Activated CD4-positive, CD25-positive, alpha-beta regulatory T cell treated with anti-CD3 and anti-CD28 coated beads, Interleukin-2, amount 50 U/mL, for 24 hours (primary cell): ENCODE results near the gene NBPF1.
"Not testable (repeated sequence)": the region's sequence is repeated elsewhere in the genome, so short reads cannot be mapped to it uniquely, and the experiment has no call there.

Source experiments
- ATAC-seq, 2 donors: fragments of 150-1000 bp; cut with Tn5 transposase; one replicate each; pipeline ENCODE4 v1.10.0; 2021; ENCODE audit warnings: mild to moderate bottlenecking in 1 of 2, moderate library complexity in 1 of 2

NBPF1 gene

DNA sequence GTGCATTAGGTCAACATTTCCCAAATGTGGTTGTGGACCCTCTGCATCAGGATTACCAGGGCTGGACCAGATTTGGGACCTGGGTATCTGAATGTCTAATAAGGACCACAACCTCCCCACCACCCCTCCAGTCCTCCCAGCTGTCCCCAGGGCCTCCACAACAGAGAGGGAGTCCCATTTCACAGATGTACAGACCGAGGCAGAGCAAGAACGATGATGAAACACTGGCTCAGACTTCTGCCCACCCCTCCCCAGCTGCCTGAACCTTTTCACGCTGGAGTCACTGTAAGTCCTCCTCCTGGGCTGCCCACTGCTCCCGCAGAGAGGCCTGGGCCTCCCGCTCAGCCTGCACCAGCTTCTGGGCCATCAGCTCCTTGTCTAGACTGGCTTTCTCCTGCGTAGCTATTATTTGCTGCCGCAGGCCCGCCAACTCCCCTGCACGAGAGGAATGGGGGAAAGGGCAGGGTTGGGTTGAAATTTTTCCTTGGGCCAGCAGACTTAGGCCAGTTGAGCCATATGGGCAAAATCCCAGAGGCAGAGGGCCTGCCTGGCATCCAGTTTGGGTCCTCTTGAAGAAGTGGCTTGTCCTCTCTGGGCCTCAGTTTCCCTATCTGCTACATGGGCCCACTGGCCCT, 8.4 kb upstream of the NBPF1 start:
- not testable (repeated sequence) for ATAC-seq

DNA sequence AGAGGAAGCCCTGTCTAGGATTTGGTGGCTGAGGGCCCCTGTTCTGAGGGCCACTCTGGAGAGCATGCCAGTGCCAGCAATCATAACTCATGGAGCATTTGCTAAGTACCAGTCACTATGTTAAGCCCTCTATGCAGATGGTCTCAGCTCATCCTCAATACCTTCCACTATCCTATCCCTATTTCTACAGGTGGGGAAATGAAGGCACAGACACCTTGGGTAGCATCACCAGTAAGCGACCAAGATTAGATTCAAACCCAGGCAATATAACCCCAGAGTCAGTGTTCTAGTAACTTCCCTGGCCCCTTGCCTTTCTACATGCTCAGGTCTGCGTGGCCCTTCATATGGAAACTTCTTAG, 7.9 kb upstream of the NBPF1 start:
- no peak for ATAC-seq

DNA sequence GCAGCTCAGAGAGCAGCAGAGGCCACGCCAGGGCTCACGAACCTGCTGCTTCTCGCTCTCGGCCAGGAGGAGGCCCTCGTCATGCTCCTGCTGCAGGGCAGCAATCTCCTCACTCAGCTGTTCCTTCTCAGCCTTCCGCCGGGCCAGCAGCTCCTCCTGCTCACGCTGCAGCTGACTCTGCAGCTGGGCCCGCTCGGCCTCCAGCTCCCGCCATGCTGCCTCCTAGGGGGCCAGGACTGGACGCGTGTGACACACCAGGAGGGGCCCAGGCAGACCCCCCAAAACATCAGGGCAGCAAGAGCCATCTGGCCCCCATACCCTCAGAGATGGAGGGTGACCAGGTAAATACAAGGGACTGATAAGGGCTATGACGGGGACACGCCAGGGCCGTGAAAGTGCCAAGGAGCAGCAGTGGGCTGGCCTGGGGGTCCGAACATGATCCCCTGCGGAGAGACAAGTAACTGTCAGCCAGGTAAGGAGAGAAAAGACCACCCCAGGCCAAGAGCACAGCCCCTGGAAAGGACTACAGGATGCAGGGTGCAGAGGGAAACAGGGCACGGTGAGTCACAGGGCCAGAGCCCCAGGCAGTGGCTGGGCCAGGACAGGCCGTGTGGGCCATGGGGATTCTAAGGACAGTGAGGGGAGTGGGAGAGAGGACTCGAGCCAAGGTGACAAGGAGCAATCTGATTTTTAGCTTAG, 6.6 kb upstream of the NBPF1 start:
- ATAC-seq, result not testable (repeated sequence)

DNA sequence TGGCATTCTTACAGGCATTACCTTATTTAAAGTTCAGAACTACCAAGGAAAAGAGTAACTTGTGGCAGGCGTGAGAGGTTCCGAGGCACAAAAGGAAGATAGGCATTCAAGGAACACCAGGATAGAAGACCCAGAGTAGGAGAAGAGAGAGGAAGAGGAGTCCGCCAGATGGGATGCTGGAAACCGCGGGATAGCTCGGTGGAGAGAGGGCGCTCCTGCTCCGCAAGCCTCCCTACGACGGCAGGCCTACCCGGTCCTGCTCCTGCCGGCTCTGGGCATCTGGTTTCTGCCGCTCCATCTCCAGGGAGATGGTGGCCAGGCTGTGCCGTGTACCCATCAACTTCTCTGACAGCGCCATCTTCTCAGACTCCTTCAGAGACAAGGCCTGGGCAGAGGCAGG, 5.4 kb upstream of the NBPF1 start:
- ATAC-seq, result no peak

DNA sequence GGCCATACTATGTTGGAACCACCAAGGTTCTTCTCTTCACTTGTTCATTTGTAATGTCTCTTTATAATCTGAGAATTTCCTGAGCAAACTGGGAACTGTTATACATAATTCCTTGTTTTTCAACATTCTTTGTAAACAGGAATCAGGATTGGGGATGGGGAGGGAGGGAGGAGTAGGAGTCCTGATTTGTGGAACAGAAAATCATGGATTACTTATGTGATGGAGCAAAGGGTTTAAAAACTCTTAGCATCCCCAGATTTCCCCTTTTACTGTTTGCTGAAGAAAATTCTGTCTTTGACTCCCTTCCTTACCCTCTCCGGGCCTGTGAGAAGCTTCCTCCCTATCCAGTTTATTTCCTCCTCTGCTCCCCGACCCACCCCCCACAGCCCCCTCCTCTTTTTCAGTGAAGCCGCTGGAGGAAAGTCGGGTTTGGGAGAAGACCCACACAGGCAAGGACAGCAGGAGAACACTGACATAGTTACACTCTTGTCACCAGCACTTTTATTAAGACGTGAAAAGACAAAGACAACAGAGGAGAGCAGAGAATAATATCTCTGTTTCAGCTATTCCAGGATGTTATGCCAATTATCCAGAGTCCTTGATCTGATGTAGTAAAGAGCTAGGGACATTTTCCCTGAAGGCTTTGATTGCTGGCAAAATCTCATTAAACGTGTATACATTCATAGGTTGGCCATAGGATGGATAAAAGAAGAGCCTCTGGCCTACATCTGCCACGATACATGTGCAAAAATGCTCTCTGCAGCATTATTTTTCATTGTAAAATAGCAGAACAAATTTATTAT, 4.6 kb upstream of the NBPF1 start:
- no peak for ATAC-seq

DNA sequence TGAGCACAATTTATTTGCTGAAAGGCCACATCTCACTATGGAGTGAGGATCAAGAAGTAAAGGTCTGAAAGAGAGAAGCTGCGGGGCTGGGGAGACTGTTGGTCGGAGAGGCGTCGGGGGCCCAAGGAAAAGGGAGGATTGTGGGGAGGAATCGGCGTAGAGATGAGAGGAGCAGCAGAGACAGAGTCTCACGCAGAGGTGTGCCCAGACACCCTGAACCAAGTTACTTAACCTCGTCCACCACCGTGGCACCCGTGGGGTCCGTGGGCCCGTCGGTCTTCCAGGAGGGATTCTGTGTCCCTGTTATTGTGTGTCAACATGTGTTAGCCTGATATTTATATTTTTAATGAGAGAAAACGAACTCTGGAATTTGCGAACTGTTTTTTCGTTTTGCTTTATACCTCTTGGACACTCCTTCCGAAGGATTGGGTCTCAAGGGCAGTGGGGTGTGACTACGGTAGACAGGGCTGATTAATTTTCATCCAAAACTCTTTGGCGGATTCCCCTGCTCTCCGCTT, 3.8 kb upstream of the NBPF1 start:
- no peak for ATAC-seq

DNA sequence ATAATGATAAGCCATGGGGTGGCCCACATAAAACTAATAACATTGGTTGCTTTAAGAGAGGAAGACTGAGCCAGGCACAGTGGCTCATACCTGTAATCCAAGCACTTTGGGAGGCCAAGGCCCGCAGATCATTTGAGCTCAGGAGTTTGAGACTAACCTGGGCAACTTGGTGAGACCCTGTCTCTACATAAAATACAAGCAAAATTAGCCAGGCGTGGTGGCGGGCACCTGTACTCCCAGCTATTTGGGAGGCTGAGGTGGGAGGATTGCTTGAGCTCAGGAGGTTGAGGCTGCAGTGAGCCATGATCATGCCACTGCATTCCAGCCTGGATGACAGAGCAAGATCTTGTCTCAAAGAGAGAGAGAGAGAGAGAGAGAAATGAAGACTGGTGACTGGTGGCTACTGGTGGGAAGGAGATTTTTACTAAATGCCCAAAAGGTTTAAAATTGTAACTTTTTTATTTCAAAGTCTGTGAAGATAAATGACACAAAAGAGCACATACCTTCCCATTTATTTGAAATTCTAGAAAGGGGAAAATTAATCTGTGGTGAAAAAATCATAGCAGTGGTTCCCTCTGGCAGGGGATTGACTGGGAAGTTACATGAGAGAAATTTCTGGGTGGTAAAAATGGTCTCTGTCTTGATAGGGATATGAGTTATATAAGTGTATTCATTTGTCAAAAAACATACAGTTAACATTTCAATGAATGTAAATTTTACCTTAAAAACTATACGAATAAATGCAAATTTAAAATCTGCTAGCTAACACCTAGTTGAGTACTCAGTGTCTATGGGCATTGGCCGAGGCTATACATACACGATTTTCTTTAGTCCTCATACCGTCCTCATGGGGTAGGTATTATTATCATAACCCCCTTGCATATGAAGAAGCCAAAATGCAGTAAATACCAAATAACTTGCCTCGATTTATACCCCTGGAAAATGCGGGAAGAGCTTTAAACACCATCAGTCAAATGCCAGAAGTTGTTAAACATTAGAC, 2.2 kb upstream of the NBPF1 start:
- no peak for ATAC-seq

DNA sequence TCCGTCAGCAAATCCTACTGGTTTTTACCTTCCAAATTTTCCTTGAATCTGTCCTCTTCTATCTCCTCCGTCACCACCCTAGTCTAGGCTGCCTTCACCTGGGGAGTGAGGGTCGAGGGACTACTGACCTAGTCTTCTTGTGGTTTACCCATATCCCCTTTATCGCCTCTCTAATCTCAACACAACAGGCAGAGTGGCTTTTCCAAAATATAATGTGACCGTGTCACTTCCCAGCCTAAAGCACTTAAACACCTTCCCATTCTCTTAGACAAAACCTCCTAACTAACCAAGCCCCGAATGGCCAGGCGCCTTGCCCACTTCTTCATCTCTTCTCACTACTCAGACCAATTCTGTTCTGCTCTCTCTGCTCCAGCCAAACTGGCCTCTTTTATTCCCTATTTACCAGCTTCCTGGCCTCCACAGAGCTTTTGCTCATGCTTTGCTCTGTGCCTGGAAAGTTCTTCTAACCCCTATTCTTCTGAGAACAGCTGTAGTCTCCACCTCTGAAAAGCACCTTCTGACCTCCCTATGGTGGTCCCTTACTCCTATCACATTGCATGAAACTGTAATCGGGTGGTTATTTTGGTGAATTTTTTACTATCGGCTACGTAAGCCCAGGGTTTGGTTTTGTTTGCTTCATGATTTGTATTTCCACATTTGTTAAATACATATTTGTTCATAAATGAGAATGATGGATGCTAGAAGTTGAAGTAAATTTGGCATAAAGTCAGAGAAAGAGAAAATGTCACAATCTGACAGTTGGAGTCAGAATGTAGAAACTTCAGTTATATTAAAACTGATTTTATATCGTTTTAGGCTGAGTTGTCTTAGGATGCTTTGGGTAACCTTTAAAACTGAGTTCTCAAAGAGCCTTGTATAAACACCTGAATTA, 1.2 kb upstream of the NBPF1 start:
- ATAC-seq, result no peak

DNA sequence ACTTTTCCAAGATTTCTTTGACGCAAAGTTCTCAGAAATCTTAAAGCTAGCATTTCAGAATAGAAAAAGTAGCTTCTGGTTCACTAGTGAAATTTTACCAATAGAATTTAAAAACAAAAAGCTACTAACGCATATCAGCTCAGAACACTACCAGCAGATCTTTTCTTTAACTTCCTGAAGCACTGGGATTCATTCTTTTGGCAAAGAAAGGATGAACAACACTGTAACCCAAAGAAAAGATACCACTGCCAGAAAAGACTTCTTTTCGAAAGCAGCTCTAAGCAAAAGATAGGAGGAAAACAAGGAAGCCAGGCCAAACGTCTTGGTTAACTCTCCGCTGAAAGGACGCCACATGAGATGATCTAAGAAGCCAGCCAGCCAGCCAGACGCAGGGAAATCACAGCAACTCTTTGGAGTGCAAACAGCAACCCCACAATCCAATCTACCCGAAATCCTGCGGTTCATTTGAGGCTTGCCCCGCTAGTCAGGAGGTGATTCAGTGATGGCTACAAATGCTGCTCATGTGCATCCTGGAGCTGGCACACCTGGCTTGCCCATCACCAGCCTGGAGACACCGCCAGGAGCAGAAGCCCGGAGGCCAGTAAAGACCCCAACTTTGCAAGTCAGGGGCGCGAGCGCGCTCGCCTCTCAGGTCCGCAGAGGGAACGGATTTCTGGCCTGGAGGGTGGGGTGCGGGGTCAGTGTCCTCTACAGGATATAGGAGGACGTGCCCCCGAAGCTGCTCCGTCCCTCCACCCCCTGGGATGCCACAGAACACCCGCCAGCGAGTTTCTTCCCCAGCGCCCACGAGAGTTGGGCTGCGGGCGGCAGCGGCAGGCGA, 812 bp downstream of the NBPF1 start:
- no peak for ATAC-seq

DNA sequence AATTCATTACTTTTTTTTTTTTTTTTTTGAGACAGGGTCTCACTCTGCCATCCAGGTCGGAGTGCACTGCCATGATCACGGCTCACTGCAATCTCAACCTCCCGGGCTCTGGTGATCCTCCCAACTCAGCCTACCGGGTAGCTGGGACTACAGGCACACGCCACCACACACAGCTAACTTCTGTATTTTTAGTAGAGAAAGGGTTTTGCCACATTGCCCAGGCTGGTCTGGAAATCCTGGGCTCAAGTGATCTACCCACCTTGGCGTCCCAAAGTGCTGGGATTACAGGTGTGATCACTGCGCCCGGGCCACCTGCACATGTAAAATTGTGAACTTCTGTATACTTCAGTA, 1.4 kb downstream of the NBPF1 start:
- ATAC-seq, result not testable (repeated sequence)

DNA sequence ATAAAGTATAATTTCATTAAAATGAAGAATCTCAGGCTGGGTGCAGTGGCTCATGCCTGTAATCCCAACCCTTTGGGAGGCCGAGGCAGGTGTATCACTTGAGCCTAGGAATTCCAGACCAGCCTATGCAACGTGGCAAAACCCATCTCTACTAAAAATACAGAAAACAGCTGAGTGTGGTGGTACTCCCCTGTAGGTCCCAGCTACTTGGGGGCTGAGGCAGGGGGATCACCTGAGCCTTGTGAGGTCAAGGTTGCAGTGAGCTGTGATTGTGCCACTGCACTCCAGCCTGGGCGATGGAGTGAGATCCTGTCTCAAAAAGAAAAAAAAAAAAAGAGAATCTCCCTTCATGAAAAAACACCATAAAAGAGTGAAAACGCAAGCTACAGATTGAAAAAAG, 2.2 kb downstream of the NBPF1 start:
- ATAC-seq, result not testable (repeated sequence)

DNA sequence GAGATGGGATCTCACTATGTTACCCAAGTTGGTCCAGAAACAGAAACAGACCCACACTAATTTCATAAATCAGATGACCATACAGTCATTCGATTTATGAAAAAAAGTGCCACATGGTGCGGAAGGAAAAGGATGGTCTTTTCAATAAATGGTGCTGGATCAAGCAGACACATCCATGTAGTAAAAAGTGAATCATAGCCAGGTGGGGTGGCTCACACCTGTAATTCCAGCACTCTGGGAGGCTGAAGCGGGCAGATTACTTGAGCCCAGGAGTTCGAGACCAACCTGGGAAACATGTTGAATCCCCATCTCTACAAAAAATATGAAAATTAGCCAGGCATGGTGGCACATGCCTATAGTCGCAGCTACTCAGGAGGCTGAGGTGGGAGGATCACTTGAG, 2.8 kb downstream of the NBPF1 start:
- ATAC-seq, result not testable (repeated sequence)

DNA sequence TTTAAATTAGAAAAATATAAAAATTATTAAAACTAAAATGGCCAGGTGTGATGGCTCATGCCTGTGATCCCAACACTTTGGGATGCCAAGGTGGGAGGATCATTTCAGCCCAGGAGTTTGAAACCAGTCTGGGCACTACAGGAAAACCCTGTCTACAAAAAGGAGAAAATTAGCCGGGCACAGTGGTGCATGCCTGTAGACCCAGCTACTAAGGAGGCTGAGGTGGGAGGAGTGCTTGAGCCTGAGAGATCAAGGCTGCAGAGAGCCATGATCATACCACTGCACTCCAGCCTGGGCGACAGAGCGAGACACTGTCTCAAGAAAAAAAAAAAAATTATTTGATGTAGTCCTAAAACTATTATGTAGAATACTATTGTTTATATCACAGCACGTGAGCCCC, 3.6 kb downstream of the NBPF1 start:
- ATAC-seq, result not testable (repeated sequence)

DNA sequence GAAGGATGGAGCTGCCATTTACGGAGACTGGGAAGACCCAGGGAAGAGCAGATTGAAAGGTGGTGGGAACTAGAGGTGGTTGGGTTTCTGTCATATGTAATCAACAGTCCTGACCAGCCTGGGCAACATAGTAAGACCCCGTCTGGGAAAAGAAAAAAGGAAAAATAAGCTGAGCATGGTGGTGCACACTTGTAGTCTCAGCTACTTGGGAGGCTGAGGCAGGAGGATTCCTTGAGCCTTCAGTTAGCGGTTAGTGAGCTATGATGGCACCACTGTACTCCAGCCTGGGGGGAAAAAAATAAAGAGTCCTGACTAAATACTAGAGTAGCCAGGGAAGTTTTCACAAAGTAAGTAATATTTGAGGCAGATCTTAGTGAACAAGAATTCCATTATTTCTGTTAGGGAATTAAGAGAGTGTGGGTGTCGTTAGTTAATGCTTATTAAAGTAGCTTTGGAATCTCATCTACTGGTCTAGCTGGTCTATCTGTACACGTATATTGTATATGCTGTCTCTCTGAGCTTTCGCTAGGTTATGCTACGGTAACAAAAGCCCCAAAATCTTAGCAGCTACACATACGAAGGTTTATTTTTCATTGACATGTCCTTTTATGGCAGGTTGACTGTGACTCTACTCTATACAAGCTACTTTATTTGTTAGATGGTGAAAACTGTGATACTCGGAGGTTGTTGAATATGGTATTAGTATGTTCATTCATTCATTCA, 4.4 kb downstream of the NBPF1 start:
- ATAC-seq, result no peak

DNA sequence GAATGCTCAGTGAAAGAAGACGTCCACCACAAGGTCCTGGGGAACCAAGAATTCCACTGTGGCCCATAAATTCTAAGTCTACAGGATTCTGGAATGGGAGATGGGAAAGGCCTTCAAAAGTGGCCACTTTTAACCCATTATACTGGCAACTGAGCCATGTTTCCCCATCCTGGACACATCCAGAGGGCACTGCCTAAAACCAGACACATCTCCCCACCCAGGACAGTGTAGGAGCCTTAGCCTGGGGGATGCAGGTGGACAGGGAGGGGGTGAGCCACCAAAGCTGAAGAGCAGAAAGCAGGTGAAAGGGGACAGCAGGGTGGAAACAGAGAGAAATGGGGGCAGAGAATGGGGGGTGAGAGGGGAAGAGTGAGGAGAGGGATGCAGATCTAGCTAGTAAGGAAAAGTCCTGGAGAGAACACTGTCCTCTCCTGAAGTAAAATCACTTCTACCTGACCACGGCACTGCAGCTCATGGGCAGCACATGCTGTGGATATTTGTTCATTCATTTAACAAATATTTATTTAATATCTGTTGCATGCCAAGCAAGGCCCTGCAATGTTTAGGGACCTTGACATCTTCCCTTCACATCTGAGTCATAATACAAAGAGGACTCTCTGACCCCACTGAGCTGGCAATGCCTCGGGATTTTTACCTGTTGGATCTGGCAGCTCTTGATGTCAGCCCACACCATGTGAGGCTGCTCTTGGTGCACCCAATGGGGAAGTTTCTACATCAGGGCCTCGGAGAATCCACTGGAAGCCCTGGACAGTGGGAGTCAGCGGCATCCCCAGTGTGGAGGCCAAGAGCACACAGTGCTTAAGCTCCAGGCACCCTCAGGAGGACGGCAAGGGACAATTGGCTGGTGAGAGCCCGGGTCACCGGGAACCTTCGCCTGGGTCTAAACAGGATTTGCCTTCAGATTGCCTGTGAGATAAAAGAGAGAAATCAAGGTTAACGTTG, 5.2 kb downstream of the NBPF1 start:
- not testable (repeated sequence) for ATAC-seq

DNA sequence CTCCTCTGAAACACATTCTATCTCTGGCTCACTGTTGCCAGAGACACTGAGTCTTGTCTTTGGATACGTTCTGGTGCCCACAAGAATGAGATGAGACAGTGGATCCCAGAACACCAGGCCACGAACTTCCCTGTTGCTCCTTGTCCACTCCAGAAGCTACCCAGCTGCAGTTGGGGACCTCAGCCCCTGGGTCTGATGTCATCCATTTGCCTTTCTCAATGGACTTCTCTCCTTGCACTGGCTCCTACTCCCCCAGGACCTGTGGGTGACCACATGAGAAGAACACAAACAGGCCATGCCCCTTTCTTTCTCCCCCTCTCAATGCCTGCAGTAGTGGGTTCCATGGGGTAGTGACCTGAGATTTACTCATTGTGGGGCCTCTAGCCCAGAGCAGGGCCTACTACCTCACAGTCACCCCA, 5.9 kb downstream of the NBPF1 start:
- ATAC-seq, result no peak

DNA sequence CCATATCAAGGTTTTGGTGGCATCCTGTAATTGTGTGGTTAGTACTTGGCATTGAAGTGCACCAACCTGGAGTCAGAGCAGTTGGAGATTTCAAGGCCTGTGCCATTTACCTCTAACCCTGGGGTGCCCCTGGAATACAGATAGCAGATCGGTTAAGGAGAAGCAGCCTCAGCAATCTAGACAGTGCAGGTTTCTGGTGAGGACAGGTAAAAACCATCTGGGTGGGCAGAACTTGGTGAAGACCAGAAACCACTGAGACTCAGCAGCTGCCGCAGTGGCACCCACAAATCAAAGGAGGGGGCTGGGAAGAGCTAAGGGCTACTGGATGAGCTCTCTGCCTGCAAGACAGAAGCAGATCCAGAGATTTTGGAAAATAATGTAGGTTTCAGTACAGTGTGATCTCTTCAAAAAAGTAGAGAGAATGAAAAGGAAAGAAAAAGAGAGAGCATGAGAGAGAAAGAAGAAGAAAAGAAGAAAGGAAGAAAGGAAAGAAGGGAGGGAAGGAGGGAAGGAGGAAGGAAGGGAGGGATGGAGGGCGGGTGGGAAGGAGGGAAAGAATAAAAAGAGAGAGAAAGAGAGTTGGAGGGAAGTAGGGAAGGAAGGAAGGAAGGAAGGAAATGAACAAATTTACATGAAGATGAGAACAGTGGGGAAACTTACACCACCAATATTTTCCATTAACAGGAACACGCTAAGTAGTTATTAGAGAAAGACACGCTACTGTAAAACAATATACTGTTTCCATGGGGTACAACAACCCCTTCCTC, 6.5 kb downstream of the NBPF1 start:
- ATAC-seq, result not testable (repeated sequence)
